HG02759 (cell line): ENCODE data around the gene CGB5.
A peak's percentile ranks its signal among the peaks of the same experiment; 100 is the strongest.
"Not testable (repeated sequence)": the region's sequence is repeated elsewhere in the genome, so short reads cannot be mapped to it uniquely, and the experiment has no call there.

ENCODE experiments used
- ATAC-seq: cut with Tn5 transposase; IDR thresholded peaks from one replicate; pipeline ENCODE4 v1.9.1; 2021; ENCODE audit warnings: mild to moderate bottlenecking, moderate library complexity; ENCODE audit not compliant: unreplicated experiment

CGB5 gene

GRCh38 chr19:49043548-49043947 lies at the start of gene CGB5:
TSS of gene CGB5 (plus strand) at chr19:49043848. CDS start at chr19:49044210, 362 bp downstream.
- ATAC-seq = not testable (repeated sequence)

- no peak for ATAC-seq
These were observed 49.6 kb upstream of the CGB5 start for GRCh38 chr19:48994035-48994386.

- no peak for ATAC-seq
These were observed 45.7 kb upstream of the CGB5 start for GRCh38 chr19:48997972-48998371.

- no peak for ATAC-seq
These were observed 43.9 kb upstream of the CGB5 start for GRCh38 chr19:48999481-49000325.

- ATAC-seq = no peak
These were observed 39.5 kb upstream of the CGB5 start for GRCh38 chr19:49004133-49004532.

GRCh38 chr19:49004964-49005614 lies 38.6 kb upstream of the CGB5 start:
- ATAC-seq = no peak

GRCh38 chr19:49006905-49007304 lies 36.7 kb upstream of the CGB5 start:
- ATAC-seq = no peak

- no peak for ATAC-seq
These were observed 33.8 kb upstream of the CGB5 start for GRCh38 chr19:49009828-49010227.

- ATAC-seq = no peak
These were observed 33.2 kb upstream of the CGB5 start for GRCh38 chr19:49010453-49010852.

GRCh38 chr19:49011194-49011593 lies 32.5 kb upstream of the CGB5 start:
- no peak for ATAC-seq

- ATAC-seq = no peak
These were observed 29.4 kb upstream of the CGB5 start for GRCh38 chr19:49014123-49014869.

- ATAC-seq = no peak
These were observed 28.8 kb upstream of the CGB5 start for GRCh38 chr19:49014870-49015255.

GRCh38 chr19:49016067-49016839 lies 27.4 kb upstream of the CGB5 start:
- ATAC-seq = no peak

GRCh38 chr19:49017041-49017665 lies 26.5 kb upstream of the CGB5 start, which contains the start of gene LHB:
TSS of gene LHB (minus strand) at chr19:49017091. CDS start at chr19:49017081, 10 bp downstream.
- ATAC-seq = no peak

- ATAC-seq = peak; percentile 54
These were observed 25.8 kb upstream of the CGB5 start for GRCh38 chr19:49017666-49018351.

- ATAC-seq = not testable (repeated sequence)
These were observed 25.0 kb upstream of the CGB5 start for GRCh38 chr19:49018388-49019241.

GRCh38 chr19:49019242-49019932 lies 24.3 kb upstream of the CGB5 start:
- ATAC-seq = no peak

- no peak for ATAC-seq
These were observed 23.3 kb upstream of the CGB5 start for GRCh38 chr19:49020342-49020741.
